GM18951 (cell line): Measurements from ENCODE around the gene MAP2K2.
A peak's percentile ranks its signal among the peaks of the same experiment; 100 is the strongest.

ENCODE experiments used
- POLR2A ChIP-seq: IDR thresholded peaks from 4 replicates; pipeline ENCODE4 v1.6.1; 2011; ENCODE audit warnings: mild to moderate bottlenecking; ENCODE audit not compliant: insufficient read length, insufficient read depth; ENCODE audit errors: extremely low read depth
- in situ Hi-C: fragments of 300-500 bp; cut with MboI; formaldehyde crosslinking; loops from one replicate; pipeline ENCODE4 v1.12.0; 2022; ENCODE audit warnings: low sequenced_read_pairs, mixed read lengths, inconsistent platforms; ENCODE audit not compliant: unreplicated experiment

Gene MAP2K2

GRCh38 chr19:4120559-4121272 lies 3.2 kb downstream of the MAP2K2 start:
- in situ Hi-C loops, result no loop called here
- no peak for TF ChIP-seq POLR2A

- TF ChIP-seq POLR2A, result no peak
- in situ Hi-C loops, result no loop called here
Observed at GRCh38 chr19:4119763-4120162, 4.2 kb downstream of the MAP2K2 start.

GRCh38 chr19:4115818-4116385 lies 8.0 kb downstream of the MAP2K2 start:
- in situ Hi-C loops, result no loop called here
- no peak for TF ChIP-seq POLR2A

- peak; percentile 45 for TF ChIP-seq POLR2A
- in situ Hi-C loops, result no loop called here
Observed at GRCh38 chr19:4115050-4115817, 8.7 kb downstream of the MAP2K2 start.

- no peak for TF ChIP-seq POLR2A
- in situ Hi-C loops, result no loop called here
Observed at GRCh38 chr19:4114181-4114580, 9.7 kb downstream of the MAP2K2 start.

DNA sequence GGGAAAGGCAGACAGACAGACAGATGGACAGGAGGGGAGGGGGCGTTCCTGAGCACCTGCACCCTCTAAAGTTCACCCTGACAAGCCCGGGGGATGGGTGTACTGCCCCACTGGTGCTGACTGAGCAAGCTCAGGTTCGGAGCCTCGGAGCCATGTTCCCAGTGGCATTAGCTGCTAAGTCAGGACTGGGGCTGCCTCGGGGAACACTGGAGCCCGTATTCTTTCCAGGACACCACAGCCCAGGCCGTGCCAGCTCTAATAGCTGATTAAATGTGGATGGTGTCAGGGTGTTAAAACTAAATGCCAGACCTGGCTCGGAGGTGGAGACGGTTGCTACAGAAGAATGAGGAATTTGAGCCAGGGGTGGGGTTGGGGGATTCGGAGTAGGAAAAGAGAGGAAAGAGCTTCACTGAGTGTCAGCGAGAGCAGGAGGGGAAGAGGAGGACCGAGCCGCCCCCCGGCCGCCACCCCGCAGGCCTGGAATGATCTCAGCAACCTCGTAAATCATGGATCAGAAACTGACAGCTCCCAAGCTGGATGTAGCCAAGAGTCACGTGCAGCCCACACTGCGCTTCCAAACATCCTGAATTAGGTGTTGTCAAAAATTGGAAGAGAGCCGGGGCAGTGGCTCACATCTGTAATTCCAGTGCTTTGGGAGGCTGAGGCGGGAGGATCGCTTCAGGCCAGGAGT lies 10.4 kb downstream of the MAP2K2 start:
- in situ Hi-C loops, result no loop called here
- no peak for TF ChIP-seq POLR2A

- in situ Hi-C loops, result no loop called here
- TF ChIP-seq POLR2A, result no peak
Observed at GRCh38 chr19:4112367-4112766, 11.6 kb downstream of the MAP2K2 start.

GRCh38 chr19:4109626-4109945 lies 14.3 kb downstream of the MAP2K2 start:
- no peak for TF ChIP-seq POLR2A
- in situ Hi-C loops, result no loop called here

- TF ChIP-seq POLR2A, result peak; percentile 27
- in situ Hi-C loops, result no loop called here
Observed at GRCh38 chr19:4108767-4109625, 14.9 kb downstream of the MAP2K2 start.

DNA sequence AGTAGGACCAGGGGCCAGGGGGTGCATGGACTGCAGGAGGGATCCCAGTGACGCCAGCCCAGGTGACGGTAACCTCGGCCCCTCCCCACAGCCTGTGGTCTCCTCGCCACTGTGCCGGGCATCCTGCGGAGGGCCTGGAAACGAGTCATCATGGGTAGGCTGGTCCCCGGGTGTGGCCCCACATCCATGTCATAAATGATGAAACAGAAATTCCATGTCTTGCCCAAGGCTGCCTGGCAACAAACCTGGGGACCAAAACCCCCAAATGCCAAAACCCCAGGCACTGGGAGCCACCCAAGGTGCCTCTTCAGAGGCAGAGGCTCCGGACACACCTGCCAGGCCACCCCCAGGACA lies 20.9 kb downstream of the MAP2K2 start:
- no peak for TF ChIP-seq POLR2A
- in situ Hi-C loops, result no loop called here

- TF ChIP-seq POLR2A, result no peak
- in situ Hi-C loops, result no loop called here
Observed at GRCh38 chr19:4102339-4103079, 21.4 kb downstream of the MAP2K2 start.

GRCh38 chr19:4101496-4101770 lies 22.5 kb downstream of the MAP2K2 start:
- in situ Hi-C loops, result no loop called here
- TF ChIP-seq POLR2A, result no peak
